ENCODE measurements around the gene TMBIM1.
"Not testable (repeated sequence)": the region's sequence is repeated elsewhere in the genome, so short reads cannot be mapped to it uniquely, and the experiment has no call there.

TMBIM1 gene

DNA sequence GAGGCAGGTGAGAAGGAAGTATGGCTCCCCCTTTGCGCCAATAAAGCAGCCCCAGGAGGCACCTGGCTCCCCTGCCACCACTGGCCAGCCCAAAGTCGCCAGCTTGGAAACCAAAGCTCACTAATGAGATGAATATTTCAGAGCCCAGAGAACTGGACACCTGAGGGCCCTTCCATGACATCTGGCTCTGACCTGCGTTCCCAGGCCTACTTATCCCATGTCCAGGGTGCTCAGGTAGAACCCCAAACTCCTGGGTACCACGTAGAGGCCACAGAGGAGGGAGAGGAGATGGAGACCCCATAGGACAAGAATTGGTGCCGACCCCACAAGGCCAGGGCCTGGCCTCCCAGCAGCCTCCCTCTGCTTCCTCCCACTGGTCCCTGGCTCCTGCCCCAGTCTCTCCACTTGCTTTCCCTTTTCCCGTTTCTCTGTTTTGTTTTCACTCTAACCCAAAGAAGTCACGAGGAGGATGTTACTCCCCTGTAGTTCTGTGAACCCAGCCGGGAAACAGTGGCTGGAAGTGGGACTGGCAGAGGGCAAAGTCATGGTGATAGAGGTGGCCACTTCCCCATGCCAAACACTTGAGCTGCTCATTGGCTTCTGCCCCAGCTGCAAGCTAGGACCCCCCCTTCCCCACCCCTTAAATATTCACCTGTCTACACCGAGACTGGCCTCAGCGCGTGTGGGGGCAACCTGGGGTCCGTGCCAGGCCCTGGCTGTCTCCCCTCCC is 820 bp downstream of the TMBIM1 start:
- DNase-seq (ENCODE audit: low read depth, low spot score), result no peak

DNA sequence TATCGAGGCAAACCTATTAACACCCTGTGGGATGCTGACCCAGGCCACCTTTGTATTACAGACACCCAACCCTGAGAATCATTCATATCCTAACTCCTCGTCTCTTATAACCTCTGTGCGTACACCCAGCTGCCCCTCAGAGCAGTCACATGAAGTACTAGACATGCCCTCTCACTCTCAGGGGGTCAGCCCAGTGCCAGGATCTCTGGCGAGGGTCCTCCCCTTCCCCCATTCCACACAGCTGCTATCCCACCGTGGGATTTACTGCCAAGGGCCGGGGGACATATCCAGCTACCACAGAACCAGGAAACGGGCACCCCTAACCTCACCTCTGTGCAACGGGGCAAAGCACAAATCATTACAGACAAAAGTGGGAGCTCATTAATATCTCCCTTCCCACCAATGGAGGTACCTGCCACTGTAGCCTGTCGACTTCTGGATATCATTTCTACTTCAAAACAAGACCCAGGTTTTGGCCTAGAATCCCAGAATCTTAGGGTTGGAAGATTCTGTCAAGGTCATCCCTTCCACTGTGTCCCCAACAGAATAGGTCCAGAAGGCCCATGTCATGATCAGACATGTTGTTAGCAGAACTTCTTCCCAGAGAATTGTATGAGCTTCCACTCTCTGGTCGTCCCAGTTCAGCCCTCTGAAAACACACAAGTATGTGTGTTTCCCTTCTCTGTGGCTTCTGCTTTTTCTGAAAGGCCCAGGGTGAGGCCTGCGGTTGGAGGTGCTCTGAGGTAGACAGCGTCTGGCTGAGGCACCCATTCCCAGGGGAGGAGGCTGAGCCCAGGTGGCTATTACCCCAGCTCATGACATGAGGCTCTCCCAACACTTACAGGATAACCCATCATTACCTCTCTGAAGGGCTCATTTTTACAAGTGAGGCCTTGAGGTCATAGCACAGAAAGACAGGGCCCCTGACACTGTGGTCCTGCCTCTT is 1.7 kb downstream of the TMBIM1 start:
- DNase-seq (ENCODE audit: low read depth, low spot score), result no peak

DNA sequence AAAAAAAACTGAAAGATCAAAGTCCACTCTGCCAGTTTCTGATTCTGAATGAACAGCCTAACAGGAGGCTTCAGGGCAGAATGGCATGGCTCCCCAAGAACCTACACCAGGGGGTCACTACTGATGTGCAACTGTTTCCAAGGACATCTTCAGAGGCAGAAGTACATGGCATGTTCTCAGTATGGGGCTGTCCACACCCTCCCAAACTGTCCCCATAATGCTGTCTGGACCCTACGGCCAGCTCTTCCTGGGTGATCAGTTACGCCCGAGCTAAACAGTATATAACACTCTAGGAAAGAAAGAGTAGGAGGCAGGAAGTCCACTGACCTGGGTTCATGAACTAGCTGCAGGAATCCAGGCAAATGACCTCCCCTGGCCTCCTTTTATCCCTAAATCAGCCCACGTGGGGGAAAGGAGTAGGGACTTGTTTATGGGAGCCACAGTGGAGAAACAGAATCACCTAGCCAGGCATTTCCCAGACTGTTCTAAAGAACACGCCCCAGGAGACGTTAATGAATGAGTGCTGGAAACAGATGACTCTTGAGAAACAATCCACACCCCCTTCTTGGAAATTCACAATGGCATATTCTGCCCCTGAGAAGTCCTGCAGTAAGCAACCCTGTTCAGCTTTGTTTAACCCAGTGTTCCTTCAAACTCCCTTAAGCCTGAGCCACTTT is 2.5 kb downstream of the TMBIM1 start:
- no peak for DNase-seq (ENCODE audit: low read depth, low spot score)

GRCh38 chr2:218286570-218287459 is 5.5 kb downstream of the TMBIM1 start:
- DNase-seq (ENCODE audit: low read depth, low spot score), result peak; percentile 66

DNA sequence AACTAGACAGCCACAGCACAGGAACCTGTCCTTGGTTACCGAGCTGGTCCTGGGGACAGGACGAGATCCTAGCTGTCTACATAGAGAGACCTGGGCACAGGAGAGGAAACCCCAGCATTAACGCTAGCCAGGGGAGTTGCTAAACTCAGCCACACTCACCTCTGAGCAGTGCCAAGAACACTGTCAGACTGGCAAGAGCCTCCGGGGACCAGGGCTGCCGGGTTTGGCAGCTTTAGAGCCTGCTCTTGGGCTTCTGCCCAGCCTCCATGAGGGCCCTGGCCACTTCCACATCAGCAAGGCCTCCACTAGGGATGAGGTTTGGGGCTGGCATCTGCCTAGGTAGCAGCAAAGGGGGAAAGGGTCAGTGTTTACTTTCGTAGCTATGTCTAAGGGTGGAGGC is 6.7 kb downstream of the TMBIM1 start:
- DNase-seq (ENCODE audit: low read depth, low spot score), result no peak

DNA sequence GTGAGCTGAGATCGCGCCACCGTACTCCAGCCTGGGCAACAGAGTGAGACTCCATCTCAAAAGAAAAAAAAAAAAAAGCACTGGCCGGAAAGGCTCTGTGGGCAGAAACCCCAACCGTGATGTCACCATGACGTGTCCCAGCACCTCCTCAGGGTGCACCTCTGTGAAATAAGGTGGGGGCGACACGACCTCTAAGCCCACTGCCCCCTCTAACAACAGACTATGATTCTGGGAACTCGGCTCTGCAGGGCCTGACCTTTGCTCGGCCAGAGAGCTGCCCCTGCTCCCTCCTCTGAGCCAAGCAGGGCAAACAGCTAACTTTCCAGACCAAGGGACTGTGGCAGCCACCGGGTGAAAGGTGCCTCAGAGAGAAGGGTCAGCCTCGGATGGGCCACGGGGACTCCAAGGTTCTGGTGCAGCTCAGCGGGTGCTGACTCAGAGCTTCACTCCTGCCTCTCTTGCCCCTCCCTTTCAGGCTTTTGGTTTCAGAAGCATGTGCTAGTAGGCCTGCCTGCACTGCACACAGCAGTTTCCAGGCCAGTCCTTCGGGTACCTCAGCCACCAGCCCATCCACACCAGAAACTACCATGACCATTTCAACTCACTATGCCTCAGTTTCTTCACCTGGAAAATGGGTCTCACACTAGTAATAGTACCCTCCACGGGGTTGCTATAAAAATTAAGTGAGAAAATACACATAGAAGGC is 8.0 kb downstream of the TMBIM1 start:
- no peak for DNase-seq (ENCODE audit: low read depth, low spot score)

- no peak for DNase-seq (ENCODE audit: low read depth, low spot score)
Measured at GRCh38 chr2:218282173-218282991, 9.9 kb downstream of the TMBIM1 start.

DNA sequence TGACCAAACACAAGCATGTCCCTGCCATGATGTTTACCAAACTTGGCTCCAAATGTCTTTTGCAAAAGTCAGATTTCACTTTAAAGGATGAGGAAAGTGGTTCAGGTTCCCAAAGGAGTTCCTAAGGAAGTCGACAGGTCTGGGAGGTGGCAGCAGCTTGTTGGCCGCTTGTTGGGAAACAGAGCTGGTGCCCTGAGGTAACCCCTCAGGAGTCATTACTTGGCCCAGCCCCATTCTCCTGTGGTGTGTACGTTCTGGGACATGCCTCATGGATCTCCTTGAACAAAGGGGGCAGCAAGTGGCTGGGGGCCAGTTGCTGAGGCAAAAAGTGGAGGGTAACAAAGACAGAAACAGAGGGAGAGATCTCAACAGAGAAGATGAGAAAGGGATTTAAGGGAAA is 10.9 kb downstream of the TMBIM1 start:
- no peak for DNase-seq (ENCODE audit: low read depth, low spot score)

DNA sequence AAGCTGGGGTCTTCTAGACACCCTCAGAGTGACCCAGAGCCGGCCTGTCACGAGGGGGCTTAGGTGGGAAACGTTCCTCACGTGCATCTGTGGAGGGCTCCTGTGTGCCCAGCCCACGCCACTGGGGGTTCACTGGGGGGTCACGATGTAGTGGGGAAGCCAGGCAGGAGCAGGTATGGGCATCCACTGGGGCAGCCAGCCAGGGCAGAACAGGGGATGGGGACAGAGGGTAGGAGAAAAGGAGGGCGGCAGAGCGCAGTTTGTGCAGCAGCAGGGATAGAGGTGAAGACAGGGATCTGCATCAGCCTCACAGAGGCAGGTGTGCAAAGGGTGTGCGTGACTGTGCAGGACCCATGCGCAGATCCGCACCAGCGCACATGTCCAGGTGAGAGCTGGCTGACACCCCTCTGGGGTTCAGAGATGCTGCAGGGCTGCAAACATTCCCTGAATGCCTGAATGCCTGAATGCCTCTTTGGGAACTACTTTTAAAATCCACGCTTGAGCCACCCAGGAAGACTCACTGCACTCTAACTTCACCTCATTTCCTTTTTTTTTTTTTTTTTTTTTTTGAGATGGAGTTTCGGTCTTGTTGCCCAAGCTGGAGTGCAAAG is 11.9 kb downstream of the TMBIM1 start:
- no peak for DNase-seq (ENCODE audit: low read depth, low spot score)

DNA sequence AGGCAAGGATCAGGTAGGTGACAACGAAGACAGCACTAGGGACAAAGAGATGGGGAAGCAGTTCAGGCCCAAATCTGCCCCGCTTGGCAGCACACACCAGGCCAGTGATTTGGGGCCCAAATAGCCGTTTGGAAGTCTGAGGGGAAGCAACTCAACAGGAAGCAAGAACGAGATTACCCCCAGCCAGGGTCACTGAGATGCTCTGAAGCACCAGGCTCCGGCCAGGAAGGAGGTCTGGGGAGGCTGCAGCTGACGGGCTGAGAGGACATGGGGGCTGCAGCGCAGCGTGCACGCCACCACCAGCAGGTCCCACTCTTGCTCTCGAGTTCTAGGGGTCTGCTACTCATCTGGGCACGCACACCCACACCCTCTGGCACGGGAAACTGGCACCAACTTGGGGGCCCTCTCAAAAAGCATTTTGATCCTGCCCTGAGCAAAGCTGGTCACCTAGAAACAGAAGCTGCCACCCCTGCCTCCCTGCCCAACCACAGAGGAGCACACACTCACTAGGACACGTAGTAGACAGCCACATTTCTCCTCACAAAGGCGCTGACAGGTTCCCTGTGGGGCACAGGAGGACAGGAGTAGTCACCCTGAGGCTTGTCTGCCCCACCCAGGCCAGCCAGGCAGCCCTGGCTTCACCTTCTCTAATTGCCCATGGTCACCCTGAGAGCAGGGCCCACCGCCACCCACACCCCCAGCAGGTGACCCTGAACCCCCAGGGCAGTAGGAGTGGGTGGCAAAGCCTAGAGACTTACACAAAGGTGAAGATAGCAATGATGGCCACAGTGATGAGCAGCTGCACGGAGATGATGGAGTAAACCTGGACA is 13.6 kb downstream of the TMBIM1 start:
- DNase-seq (ENCODE audit: low read depth, low spot score), result no peak

- no peak for DNase-seq (ENCODE audit: low read depth, low spot score)
Measured at GRCh38 chr2:218277921-218278320, 14.4 kb downstream of the TMBIM1 start.

DNA sequence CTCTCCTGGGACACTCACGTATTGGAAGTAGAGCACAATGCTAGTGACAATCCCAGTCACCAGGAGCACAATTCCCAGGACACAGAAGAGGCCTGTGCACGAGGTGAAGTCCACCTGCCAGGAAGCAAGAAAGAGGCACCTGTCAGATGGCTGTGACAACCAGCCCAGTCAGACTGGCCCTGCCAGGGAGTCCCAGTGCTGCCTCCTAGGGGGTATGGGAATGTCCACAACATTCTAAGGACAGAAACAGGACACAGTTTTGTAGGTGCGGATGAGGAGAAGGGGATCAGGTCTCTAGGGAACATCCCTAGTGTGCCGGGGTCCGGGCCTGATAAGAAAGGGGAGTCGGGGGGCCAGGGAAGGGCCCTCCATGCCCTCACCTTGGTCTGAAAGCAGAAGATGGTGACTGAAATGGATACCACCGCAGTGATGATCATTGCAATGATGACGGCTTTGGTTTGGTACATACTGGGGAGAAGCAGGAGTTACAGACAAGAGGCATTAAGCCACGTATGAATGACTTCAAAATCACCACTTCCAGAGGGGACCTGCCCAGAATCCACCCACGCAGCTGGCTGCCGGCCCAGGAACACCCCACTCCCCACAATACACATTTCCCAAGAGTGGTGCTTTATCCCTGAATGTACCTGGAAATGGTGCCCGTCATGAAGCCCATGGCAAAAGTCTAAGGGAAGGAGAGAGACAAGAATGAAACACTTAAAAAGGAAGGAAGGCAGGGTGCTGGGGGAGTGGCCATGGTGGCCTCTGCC is 15.1 kb downstream of the TMBIM1 start:
- DNase-seq (ENCODE audit: low read depth, low spot score), result no peak

GRCh38 chr2:218275371-218276072 is 16.8 kb downstream of the TMBIM1 start:
- DNase-seq (ENCODE audit: low read depth, low spot score), result no peak

DNA sequence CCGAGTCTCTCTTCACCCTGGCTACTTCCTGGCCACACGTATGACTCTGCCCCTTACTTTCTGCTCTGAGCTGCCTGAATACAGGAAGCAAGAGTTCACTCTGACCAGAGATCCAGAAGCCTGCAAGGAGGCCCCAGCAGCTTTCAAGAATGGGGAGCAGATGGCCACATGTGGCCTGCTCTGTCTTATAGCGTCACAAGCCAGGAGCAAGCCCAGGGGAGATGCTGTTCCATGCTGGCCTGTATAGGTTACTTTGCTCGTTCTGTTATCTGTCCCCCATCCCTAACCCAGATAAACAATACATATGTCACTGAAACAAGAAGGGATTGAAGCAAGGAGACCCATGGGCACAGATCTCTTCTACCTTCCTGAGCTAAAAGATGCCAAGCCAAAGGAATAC is 17.7 kb downstream of the TMBIM1 start:
- no peak for DNase-seq (ENCODE audit: low read depth, low spot score)

DNA sequence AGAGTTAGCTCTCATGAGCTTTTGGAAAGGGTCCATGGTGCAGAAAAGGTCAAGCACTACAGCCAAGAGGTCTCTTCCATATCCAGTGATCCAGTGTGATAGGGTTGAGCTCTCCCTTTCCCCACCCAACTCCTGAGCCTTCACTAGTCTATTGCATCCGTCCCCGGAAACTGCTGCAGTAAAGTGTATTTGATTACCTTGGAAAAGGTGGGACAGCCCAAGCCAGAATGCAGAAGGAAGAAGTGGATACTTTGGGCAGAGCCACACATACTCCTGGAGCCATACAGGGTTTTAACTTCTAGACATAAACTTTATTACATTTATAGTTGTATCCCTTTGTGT is 18.4 kb downstream of the TMBIM1 start:
- no peak for DNase-seq (ENCODE audit: low read depth, low spot score)

DNA sequence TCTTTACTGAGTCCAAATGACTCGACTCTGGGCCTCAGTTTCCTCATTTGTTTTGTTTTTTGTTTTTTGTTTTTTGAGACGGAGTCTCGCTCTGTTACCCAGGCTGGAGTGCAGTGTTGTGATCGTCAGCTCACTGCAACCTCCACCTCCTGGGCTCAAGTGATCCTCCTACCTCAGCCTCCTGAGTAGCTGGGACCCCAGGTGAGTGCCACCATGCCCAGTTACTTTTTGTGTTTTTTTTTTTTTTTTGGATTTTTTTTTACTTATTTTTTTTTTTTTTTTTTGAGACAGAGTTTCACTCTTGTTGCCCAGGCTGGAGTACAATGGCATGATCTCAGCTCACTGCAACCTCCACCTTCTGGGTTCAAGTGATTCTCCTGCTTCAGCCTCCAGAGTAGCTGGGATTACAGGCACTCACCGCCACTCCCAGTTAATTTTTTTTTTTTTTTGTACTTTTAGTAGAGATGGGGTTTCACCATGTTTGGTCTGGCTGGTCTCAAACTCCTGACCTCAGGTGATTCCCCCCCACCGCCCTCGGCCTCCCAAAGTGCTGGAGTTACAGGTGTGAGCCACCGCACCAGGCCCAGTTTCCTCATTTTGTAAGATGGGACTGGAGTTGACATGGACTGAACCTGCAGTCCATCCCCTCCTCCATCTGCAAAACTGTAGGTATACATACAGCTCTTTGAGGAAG is 18.9 kb downstream of the TMBIM1 start:
- DNase-seq (ENCODE audit: low read depth, low spot score), result not testable (repeated sequence)

Measured in smooth muscle cell of the brain vasculature (primary cell).